PFSK-1 (cell line): ENCODE results near the gene ADGRL3.

Experiments used
- FOXP2 ChIP-seq: optimal IDR thresholded peaks from 2 replicates; pipeline ENCODE3; 2011; ENCODE audit warnings: borderline replicate concordance, control low read depth, inconsistent platforms; ENCODE audit not compliant: insufficient read depth; ENCODE audit errors: extremely low read length, extremely low read depth
- POLR2AphosphoS5 ChIP-seq: IDR thresholded peaks from 2 replicates; pipeline ENCODE4 v1.6.1; 2012; ENCODE audit warnings: low read depth, mild to moderate bottlenecking, control low read depth, low read length, moderate library complexity
- REST ChIP-seq, 2 experiments: IDR thresholded peaks; 2 replicates each; pipeline versions ENCODE4 v1.6.1 to v1.8.0; 2011 to 2012; ENCODE audit warnings: low read depth in 2 of 2, low read length in 2 of 2, control low read depth in 1 of 2, inconsistent platforms in 1 of 2, mild to moderate bottlenecking in 1 of 2, moderate library complexity in 1 of 2; ENCODE audit not compliant: insufficient read depth in 1 of 2
- SIN3A ChIP-seq: IDR thresholded peaks from 2 replicates; pipeline ENCODE4 v1.6.1; 2012; ENCODE audit warnings: mild to moderate bottlenecking, low read length, moderate library complexity, borderline replicate concordance; ENCODE audit not compliant: insufficient read depth
- TAF1 ChIP-seq: IDR thresholded peaks from 2 replicates; pipeline ENCODE4 v1.6.1; 2012; ENCODE audit warnings: low read length, control low read depth, borderline replicate concordance; ENCODE audit not compliant: insufficient read depth

Gene ADGRL3

GRCh38 chr4:61543976-61544375 lies 343.9 kb downstream of the ADGRL3 start:
- no peak for TF ChIP-seq FOXP2
- no peak for TF ChIP-seq SIN3A
- no peak for TF ChIP-seq TAF1
- TF ChIP-seq POLR2AphosphoS5, result no peak
- no peak for TF ChIP-seq REST (IDR thresholded peaks at IDR 0.05; ENCODE audit: insufficient read depth in 1 of 2, low read depth in 2 of 2, low read length in 2 of 2)

DNA sequence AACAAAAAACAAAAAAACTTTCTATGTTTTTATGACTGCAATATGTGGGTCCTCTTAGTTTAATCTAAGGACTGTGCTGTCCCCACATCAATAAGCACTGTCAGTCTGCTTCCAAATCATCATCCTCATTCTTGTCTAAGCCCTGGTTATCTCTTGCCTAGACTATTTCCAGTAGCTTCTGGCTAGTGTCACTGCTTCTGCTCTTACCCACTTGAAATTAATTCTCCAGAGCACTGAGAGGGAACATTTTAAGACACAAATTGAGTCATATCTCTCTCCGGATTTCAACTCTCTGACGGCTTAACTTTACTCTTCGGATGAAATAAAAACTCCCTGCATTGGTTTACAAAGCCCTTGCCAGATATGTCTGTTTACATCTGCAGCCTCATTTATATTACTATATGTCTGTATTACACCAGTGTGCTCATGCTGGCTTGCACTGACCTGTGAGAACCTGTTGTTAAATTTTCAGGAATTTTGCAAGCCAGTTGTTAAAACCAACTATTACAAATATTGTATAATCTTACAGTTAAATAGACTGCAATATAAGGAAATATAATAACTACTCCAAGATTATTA lies 345.9 kb downstream of the ADGRL3 start:
- no peak for TF ChIP-seq POLR2AphosphoS5
- no peak for TF ChIP-seq TAF1
- no peak for TF ChIP-seq FOXP2
- no peak for TF ChIP-seq SIN3A
- no peak for TF ChIP-seq REST (IDR thresholded peaks at IDR 0.05; ENCODE audit: insufficient read depth in 1 of 2, low read depth in 2 of 2, low read length in 2 of 2)

- TF ChIP-seq REST (IDR thresholded peaks at IDR 0.05; ENCODE audit: insufficient read depth in 1 of 2, low read depth in 2 of 2, low read length in 2 of 2), result no peak
Measured at GRCh38 chr4:61549336-61549735, 349.2 kb downstream of the ADGRL3 start.

DNA sequence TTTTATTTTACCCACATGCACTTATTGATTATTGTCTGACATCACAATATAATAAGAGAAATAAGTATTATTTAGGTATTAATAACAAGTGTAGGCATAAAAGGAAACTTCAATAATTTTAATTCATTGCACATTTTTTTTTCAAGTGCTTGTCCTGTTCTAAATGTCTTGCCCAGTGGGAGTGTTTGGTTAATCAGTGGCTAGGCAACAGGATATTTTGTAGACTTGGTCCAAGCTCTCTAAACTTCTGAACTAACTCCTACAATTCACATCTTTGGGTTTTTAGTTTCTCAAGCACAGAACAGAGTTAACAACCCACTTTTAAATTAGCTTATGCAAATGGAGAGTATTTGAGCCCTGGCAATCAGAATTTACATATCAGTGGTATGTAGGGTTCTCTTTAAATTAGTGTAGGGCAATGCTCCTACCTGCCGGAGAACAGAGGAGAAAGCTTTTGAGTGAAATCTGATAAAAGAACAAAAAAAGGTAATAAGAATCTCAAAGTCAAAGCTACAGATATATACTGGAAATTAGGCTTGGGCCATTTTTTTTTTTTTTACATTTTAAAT lies 353.5 kb downstream of the ADGRL3 start:
- no peak for TF ChIP-seq TAF1
- TF ChIP-seq REST (IDR thresholded peaks at IDR 0.05; ENCODE audit: insufficient read depth in 1 of 2, low read depth in 2 of 2, low read length in 2 of 2), result no peak
- TF ChIP-seq POLR2AphosphoS5, result no peak
- TF ChIP-seq SIN3A, result no peak
- TF ChIP-seq FOXP2, result no peak

DNA sequence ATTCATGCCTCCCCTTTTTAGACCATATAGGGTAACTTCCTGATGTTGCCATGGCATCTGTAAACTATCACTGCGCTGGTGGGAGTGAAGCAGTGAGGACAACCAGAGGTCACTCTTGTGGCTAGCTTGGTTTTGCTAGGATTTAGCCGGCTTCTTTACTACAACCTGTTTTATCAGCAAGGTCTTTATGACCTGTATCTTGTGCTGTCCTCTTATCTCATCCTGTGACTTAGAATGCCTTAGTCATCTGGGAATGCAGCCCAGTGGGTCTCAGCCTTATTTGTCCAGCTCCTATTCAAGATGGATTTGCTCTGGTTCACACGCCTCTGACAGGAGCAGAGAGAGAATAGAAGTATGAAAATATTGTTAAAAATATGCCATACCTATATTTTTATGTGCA lies 355.7 kb downstream of the ADGRL3 start:
- TF ChIP-seq POLR2AphosphoS5, result no peak
- no peak for TF ChIP-seq TAF1
- no peak for TF ChIP-seq SIN3A
- no peak for TF ChIP-seq REST (IDR thresholded peaks at IDR 0.05; ENCODE audit: insufficient read depth in 1 of 2, low read depth in 2 of 2, low read length in 2 of 2)
- no peak for TF ChIP-seq FOXP2
